Renal cortical epithelial cell (primary cell): Measurements from ENCODE around the gene CLDN19. TPM values are rescaled to one million over a fixed set of nuclear protein-coding genes. Genes with fewer than 3 reads are reported as not detected.

Source experiments
- DNase-seq: peaks from one replicate; pipeline ENCODE4 v3.0.0-alpha.2; 2011; ENCODE audit warnings: low read depth
- total RNA-seq: library from RNA; depleted of rRNA; stranded (reverse); fragments of >200 nt; gene quantifications from 2 replicates; pipeline ENCODE4 v1.2.3, GENCODE V29; 2014

CLDN19 gene
- total RNA-seq, 1 donor from 2014 or later = 5.7 TPM

- peak; percentile 23 for DNase-seq
Measured at GRCh38 chr1:42700006-42700405, 40.0 kb downstream of the CLDN19 start.

GRCh38 chr1:42698081-42698813 is 41.8 kb downstream of the CLDN19 start:
- DNase-seq = no peak

GRCh38 chr1:42692911-42693310 is 47.1 kb downstream of the CLDN19 start:
- DNase-seq = peak; percentile 59

GRCh38 chr1:42692461-42692860 is 47.6 kb downstream of the CLDN19 start:
- DNase-seq = no peak

GRCh38 chr1:42691157-42691498 is 48.9 kb downstream of the CLDN19 start:
- no peak for DNase-seq

- DNase-seq = no peak
Measured at GRCh38 chr1:42690477-42691156, 49.4 kb downstream of the CLDN19 start.

GRCh38 chr1:42689912-42690311 is 50.1 kb downstream of the CLDN19 start:
- DNase-seq = no peak

GRCh38 chr1:42686418-42686817 is 53.6 kb downstream of the CLDN19 start:
- DNase-seq = no peak

GRCh38 chr1:42684139-42684538 is 55.9 kb downstream of the CLDN19 start:
- DNase-seq = no peak

Other genes starting within 250 kb of the CLDN19 start
- 18.9 and 32.0 TPM in 2 replicates for gene PPIH, start 81.8 kb downstream of the CLDN19 start, total RNA-seq
- gene YBX1, start 57.8 kb downstream of the CLDN19 start, total RNA-seq = 792 and 815 TPM in 2 replicates
- gene P3H1, start 26.8 kb upstream of the CLDN19 start, total RNA-seq = 38.9 and 69.6 TPM in 2 replicates
- 6.6 and 8.2 TPM in 2 replicates for gene C1orf50, start 27.0 kb upstream of the CLDN19 start, total RNA-seq
- not detected in 2 replicates for gene TMEM269, start 44.8 kb upstream of the CLDN19 start, total RNA-seq
- 8.2 and 17.9 TPM in 2 replicates for gene ERMAP, start 76.9 kb upstream of the CLDN19 start, total RNA-seq
- 16.0 and 20.8 TPM in 2 replicates for gene SVBP, start 77.2 kb upstream of the CLDN19 start, total RNA-seq
- gene ZNF691, start 106.4 kb upstream of the CLDN19 start, total RNA-seq = 6.3 and 14.5 TPM in 2 replicates
- gene SLC2A1, start 218.6 kb upstream of the CLDN19 start, total RNA-seq = 413 and 578 TPM in 2 replicates